CD14-positive monocyte (primary cell): ENCODE measurements around the gene CTTNBP2. TPM values are rescaled to one million over a fixed set of nuclear protein-coding genes. Genes with fewer than 3 reads are reported as not detected.

Experiments used
- DNase-seq, 3 donors: peaks; one replicate each; pipeline ENCODE4 v3.0.0-alpha.2; 2011 to 2022
- H2AFZ ChIP-seq: 2 replicates; pipeline ENCODE4 v1.6.0; 2012; ENCODE audit warnings: mild to moderate bottlenecking, low read depth, low read length, inconsistent platforms; ENCODE audit not compliant: insufficient read depth, poor library complexity, severe bottlenecking
- H3K27ac ChIP-seq, 2 donors: 1 replicate in 1 of 2; 2 replicates in 1 of 2; pipeline ENCODE4 v1.5.1; 2012 to 2013; ENCODE audit warnings: low read length in 2 of 2, control low read depth in 1 of 2, inconsistent platforms in 1 of 2, low read depth in 1 of 2, mild to moderate bottlenecking in 1 of 2
- H3K27me3 ChIP-seq, 2 donors: one replicate each; pipeline versions ENCODE4 v1.6.0 to v1.6.1; 2011 to 2013; ENCODE audit warnings: low read length in 2 of 2; ENCODE audit not compliant: control insufficient read depth in 2 of 2, insufficient read depth in 2 of 2
- H3K36me3 ChIP-seq, 2 donors: replicated peaks in 1 of 2; 1 replicate in 1 of 2; 2 replicates in 1 of 2; pipeline versions ENCODE4 v1.5.1 to v1.6.1; 2012 to 2013; ENCODE audit warnings: low read length in 2 of 2, control low read depth in 1 of 2, inconsistent platforms in 1 of 2, mild to moderate bottlenecking in 1 of 2; ENCODE audit not compliant: insufficient read depth in 2 of 2, control insufficient read depth in 1 of 2
- H3K4me1 ChIP-seq, 2 donors: 1 replicate in 1 of 2; 2 replicates in 1 of 2; pipeline versions ENCODE4 v1.5.1 to v1.6.1; 2012 to 2013; ENCODE audit warnings: low read length in 2 of 2, control low read depth in 1 of 2, inconsistent platforms in 1 of 2, mild to moderate bottlenecking in 1 of 2, moderate library complexity in 1 of 2; ENCODE audit not compliant: insufficient read depth in 2 of 2, control insufficient read depth in 1 of 2
- H3K4me2 ChIP-seq: replicated peaks from 2 replicates; pipeline ENCODE3; 2012; ENCODE audit warnings: low read length, moderate library complexity, mild to moderate bottlenecking; ENCODE audit not compliant: poor library complexity, severe bottlenecking; ENCODE audit errors: extremely low read depth
- H3K4me3 ChIP-seq, 3 experiments: fragments of 200-600 bp in 1 of 3; sonication (generic) in 1 of 3; replicated peaks in 1 of 3; 1 replicate in 2 of 3; 2 replicates in 1 of 3; pipeline ENCODE4 v1.5.1; 2011 to 2013; ENCODE audit warnings: low read length in 3 of 3, mild to moderate bottlenecking in 3 of 3, control low read depth in 2 of 3, low read depth in 2 of 3, inconsistent platforms in 1 of 3, moderate library complexity in 1 of 3
- H3K79me2 ChIP-seq: 2 replicates; pipeline ENCODE4 v1.6.0; 2012; ENCODE audit warnings: mild to moderate bottlenecking, control low read depth, inconsistent platforms, low read length, moderate library complexity; ENCODE audit not compliant: insufficient read depth
- H3K9ac ChIP-seq: 2 replicates; pipeline ENCODE4 v1.6.0; 2017; ENCODE audit warnings: low read length, mild to moderate bottlenecking; ENCODE audit not compliant: insufficient read depth, poor library complexity, severe bottlenecking
- H3K9me3 ChIP-seq, 2 donors: replicated peaks in 1 of 2; 1 replicate in 1 of 2; 2 replicates in 1 of 2; pipeline versions ENCODE4 v1.5.1 to v1.6.1; 2012 to 2013; ENCODE audit warnings: low read length in 2 of 2, control low read depth in 1 of 2; ENCODE audit not compliant: control insufficient read depth in 1 of 2, insufficient read depth in 1 of 2
- H4K20me1 ChIP-seq: 2 replicates; pipeline ENCODE4 v1.6.0; 2012; ENCODE audit warnings: mild to moderate bottlenecking, low read length, control low read depth, moderate library complexity; ENCODE audit not compliant: insufficient read depth
- H3K27ac Mint-ChIP-seq, 7 donors: one replicate each; pipeline ENCODE4 v1.8.0; 2020; ENCODE audit warnings: mild to moderate bottlenecking in 7 of 7, mixed read lengths in 7 of 7, moderate library complexity in 6 of 7, inconsistent platforms in 2 of 7
- H3K27me3 Mint-ChIP-seq, 3 donors: one replicate each; pipeline ENCODE4 v1.8.0; 2021 to 2022; ENCODE audit warnings: low read depth in 3 of 3, mild to moderate bottlenecking in 3 of 3, mixed read lengths in 3 of 3, moderate library complexity in 3 of 3, inconsistent platforms in 1 of 3
- H3K36me3 Mint-ChIP-seq, 2 donors: one replicate each; pipeline ENCODE4 v1.8.0; 2020; ENCODE audit warnings: mixed read lengths in 2 of 2, inconsistent platforms in 1 of 2, mild to moderate bottlenecking in 1 of 2
- H3K4me1 Mint-ChIP-seq: one replicate; pipeline ENCODE4 v1.8.0; 2020; ENCODE audit warnings: mild to moderate bottlenecking, mixed read lengths
- H3K4me3 Mint-ChIP-seq, 2 donors: one replicate each; pipeline ENCODE4 v1.8.0; 2020; ENCODE audit warnings: mild to moderate bottlenecking in 2 of 2, mixed read lengths in 2 of 2, moderate library complexity in 1 of 2
- H3K9me3 Mint-ChIP-seq, 7 donors: one replicate each; pipeline ENCODE4 v1.8.0; 2020 to 2022; ENCODE audit warnings: mixed read lengths in 7 of 7, mild to moderate bottlenecking in 6 of 7, moderate library complexity in 6 of 7, inconsistent platforms in 2 of 7
- CTCF ChIP-seq: fragments of 200-600 bp; IDR thresholded peaks from one replicate; pipeline ENCODE4 v1.8.0; 2022; ENCODE audit warnings: antibody characterized with exemption, mild to moderate bottlenecking
- WGBS: methylation state at CpG from one replicate; pipeline ENCODE4 v1.1.5; 2013; ENCODE audit warnings: missing lambda C conversion rate; ENCODE audit not compliant: insufficient coverage; 5-methylcytosine and 5-hydroxymethylcytosine counted together
- intact Hi-C, 2 donors: fragments of 100-400 bp; cut with micrococcal nuclease; formaldehyde crosslinking; loops; one replicate each; pipeline versions ENCODE4 v1.15.0 to v1.15.1; 2023
- polyA plus RNA-seq, 3 donors: library from polyadenylated mRNA; depleted of rRNA in 1 of 3; unstranded in 2 of 3; stranded (reverse) in 1 of 3; fragments of 300-500 nt in 2 of 3; fragments of >200 nt in 1 of 3; fragmentation: Illumina TruSeq in 2 of 3; gene quantifications; 1 replicate in 2 of 3; 2 replicates in 1 of 3; pipeline ENCODE4 v1.2.3, GENCODE V29; 2012 to 2021

The CTTNBP2 gene
- polyA plus RNA-seq, 3 donors, result 0.38 to 1.4 TPM; not detected in 1

- Mint-ChIP-seq H3K36me3 (no peaks in the 10 kb centered on the region), H3K4me3 (no peak overlapping the region), H3K4me1 (no peaks in the 10 kb centered on the region), H3K27me3 (peaks cover 0 to 4% (median 0%) of the 10 kb centered on the region in 3 donors), H3K27ac (no peak overlapping the region), H3K9me3 (peaks cover 0 to 1% (median 0%) of the 10 kb centered on the region in 7 donors)
- H3K4me3 ChIP-seq, result no peak overlapping the region
- TF ChIP-seq CTCF, result no peak
- H3K9me3 ChIP-seq, result no peaks in the 10 kb centered on the region
- H3K4me2 ChIP-seq, result no peak overlapping the region
- no peak for DNase-seq
- no peaks in the 10 kb centered on the region for H4K20me1 ChIP-seq
- H2AFZ ChIP-seq, result no peak overlapping the region
- H3K4me1 ChIP-seq, result no peaks in the 10 kb centered on the region
- H3K27me3 ChIP-seq, result no peaks in the 10 kb centered on the region
- H3K79me2 ChIP-seq, result no peaks in the 10 kb centered on the region
- no peak overlapping the region for H3K27ac ChIP-seq
- H3K36me3 ChIP-seq, result no peaks in the 10 kb centered on the region
- H3K9ac ChIP-seq, result no peak overlapping the region
- intact Hi-C loops, result no loop called here
Observed at GRCh38 chr7:117707080-117707479, 166.2 kb downstream of the CTTNBP2 start.

- H2AFZ ChIP-seq, result no peak overlapping the region
- H3K27me3 Mint-ChIP-seq, result peaks cover 0 to 4% (median 0%) of the 10 kb centered on the region in 3 donors
- H3K4me3 Mint-ChIP-seq, result no peak overlapping the region
- H3K27ac Mint-ChIP-seq, result no peak overlapping the region
- H3K4me2 ChIP-seq, result no peak overlapping the region
- intact Hi-C loops, result no loop called here
- no peak for TF ChIP-seq CTCF
- H3K79me2 ChIP-seq, result no peaks in the 10 kb centered on the region
- H3K27me3 ChIP-seq, result no peaks in the 10 kb centered on the region
- H3K4me3 ChIP-seq, result no peak overlapping the region
- H3K36me3 Mint-ChIP-seq, result no peaks in the 10 kb centered on the region
- H3K4me1 ChIP-seq, result no peaks in the 10 kb centered on the region
- no peaks in the 10 kb centered on the region for H3K36me3 ChIP-seq
- no peaks in the 10 kb centered on the region for H4K20me1 ChIP-seq
- H3K4me1 Mint-ChIP-seq, result no peaks in the 10 kb centered on the region
- no CpG with 5 or more reads among the region's 2 CpGs for WGBS
- H3K9me3 Mint-ChIP-seq, result peaks cover 0 to 1% (median 0%) of the 10 kb centered on the region in 7 donors
- DNase-seq, result no peak
- no peak overlapping the region for H3K27ac ChIP-seq
- no peak overlapping the region for H3K9ac ChIP-seq
- H3K9me3 ChIP-seq, result no peaks in the 10 kb centered on the region
Observed at GRCh38 chr7:117706210-117706609, 167.0 kb downstream of the CTTNBP2 start.
